Hematopoietic multipotent progenitor cell treated with erythropoietin and hydrocortisone succinate and interleukin-3 and kit ligand, for 4 days (in vitro differentiated cells): ENCODE data around the gene MGST2.

Experiments
- DNase-seq: peaks from one replicate; pipeline ENCODE4 v3.0.0-alpha.2; 2015

MGST2 gene

DNA sequence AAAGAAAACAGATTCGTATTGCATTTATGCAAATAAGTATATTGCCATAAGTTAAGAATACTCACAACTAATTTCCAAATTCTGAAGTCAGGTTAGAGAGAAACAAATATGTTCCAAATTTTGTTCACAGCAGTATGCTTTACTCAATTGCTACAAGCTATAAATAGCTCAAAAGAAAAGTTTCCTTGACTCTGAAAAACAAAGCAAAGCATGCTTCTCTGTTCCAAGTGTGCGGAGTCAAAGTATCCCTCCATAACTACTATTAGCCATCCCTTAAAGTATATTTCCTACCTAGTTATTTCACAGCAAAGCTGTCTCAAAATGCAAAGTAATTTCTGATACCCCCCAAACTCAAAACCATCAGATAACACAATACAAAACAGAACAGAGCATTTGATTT is 47.3 kb downstream of the MGST2 start:
- no peak for DNase-seq

DNA sequence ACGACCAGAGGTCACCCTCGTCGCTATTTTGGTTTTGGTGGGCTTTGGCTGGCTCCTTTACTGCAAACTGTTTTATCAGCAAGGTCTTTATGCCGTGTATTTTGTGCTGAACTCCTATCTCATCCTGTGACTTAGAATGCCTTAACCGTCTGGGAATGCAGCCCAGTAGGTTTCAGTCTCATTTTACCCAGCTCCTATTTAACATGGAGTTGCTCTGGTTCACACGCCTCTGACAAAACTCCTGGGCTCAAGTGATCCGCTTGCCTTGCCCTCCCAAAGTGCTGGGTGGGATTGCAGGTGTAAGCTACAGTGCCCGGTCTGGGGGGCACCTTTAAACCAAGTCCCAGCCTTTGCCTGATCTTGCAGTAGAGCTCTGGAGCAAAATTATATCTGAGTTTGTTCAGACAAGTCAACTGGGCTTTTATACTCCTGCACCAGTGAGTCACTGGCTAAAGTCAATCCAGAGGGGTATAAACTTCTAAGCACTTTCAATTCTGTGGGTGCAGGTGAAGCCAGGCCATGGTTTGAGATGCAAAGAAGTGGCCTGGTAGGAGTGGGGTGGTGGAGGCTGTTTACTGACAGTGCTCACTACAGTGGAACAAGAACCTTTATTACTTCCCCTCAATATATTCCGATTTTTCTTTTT is 50.2 kb downstream of the MGST2 start:
- DNase-seq, result no peak

DNA sequence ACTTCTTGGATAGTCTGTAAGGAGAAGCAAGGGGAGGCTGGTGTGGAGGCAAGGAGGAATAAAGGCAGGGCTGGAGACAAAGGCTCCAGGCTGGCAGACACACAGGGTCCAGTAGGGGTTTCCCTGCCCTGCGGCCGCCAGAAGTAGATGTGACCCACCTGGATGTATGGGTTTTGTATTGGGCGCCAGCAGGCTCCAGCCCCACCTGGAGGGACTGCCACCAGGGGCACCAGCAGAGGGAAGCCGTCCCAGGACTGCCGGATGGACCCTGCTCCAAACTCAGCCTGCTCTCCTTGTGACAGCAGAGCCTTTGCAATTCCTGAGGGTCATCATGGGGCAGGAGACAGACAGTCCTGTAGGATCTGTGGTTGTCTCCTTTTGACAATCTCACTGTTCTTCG is 52.7 kb downstream of the MGST2 start:
- no peak for DNase-seq

- DNase-seq, result no peak
Observed at GRCh38 chr4:139718833-139719232, 53.2 kb downstream of the MGST2 start.

GRCh38 chr4:139719381-139720101 is 53.9 kb downstream of the MGST2 start:
- DNase-seq, result no peak

DNA sequence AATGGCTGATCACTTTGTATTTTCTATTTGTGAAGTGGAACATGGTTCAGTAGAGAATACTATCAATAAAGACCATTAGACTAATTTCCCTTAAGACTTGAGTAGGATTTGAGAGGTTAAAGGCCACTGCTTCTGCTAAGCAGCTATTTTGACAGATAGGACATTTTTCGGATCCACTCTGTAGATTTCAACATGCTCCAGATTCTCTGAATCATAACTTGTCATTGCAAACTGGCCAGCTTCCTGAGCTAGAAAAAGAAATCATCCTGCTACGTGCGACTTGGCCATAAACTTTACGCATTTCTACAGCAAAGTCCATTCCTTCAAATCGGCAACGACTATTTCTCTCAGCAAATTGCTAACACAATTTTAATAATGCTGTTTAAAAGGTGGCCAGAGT is 55.2 kb downstream of the MGST2 start:
- no peak for DNase-seq

GRCh38 chr4:139721789-139722188 is 56.2 kb downstream of the MGST2 start:
- no peak for DNase-seq

GRCh38 chr4:139725236-139725635 is 59.6 kb downstream of the MGST2 start:
- no peak for DNase-seq

GRCh38 chr4:139726615-139727014 is 61.0 kb downstream of the MGST2 start:
- DNase-seq, result no peak

DNA sequence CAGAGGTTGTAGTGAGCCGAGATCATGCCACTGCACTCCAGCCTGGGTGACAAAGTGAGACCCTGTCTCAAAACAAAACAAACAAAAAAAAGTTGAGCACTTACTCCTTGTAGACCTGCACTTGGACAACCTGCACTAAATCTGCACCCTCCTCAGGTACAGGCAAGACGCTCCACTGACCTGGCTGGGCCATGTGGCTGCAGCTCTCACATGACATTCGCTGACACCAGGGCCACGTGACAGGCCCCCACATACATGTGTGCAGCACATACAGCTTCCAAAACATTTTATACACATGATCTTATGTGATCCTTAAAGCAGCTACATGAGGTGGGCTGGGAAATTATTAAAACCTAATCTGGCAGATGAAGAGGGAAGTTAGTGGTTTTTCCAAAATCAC is 62.5 kb downstream of the MGST2 start:
- DNase-seq, result no peak

- DNase-seq, result no peak
Observed at GRCh38 chr4:139728840-139729239, 63.2 kb downstream of the MGST2 start.

GRCh38 chr4:139732991-139733570 is 67.5 kb downstream of the MGST2 start:
- DNase-seq, result peak; percentile 50

DNA sequence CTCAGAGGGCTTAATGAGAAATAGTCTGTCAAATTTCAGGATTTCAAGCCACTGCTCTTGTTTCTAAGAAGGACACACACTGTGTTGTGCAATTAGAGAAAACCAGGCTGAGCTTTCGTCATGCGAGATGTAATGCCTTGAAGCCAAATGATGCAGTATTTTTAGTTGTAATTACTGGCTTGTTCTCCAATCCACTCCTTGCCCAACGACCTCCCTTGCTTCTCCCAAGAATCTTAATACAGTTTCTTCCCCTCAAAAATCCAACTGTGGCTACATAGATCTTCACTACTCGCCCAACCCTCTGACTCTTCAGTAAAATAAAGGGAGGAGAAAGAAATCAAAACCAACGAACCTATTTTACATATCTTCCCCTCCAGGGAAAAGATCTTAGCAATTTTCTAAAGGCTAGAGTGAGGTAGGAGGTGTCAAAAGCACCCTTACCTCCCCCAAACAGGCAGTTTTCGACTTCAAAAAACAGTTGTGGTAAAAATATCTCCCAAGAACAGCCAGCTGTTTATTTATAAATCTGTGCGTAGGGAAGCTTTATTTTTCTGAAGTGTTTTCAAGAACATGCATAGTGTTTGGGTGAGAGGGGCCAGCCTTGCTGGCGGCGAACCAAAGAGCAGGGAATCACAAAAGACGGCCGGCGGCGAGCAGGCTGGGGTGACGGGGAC is 68.7 kb downstream of the MGST2 start:
- DNase-seq, result peak; percentile 49

DNA sequence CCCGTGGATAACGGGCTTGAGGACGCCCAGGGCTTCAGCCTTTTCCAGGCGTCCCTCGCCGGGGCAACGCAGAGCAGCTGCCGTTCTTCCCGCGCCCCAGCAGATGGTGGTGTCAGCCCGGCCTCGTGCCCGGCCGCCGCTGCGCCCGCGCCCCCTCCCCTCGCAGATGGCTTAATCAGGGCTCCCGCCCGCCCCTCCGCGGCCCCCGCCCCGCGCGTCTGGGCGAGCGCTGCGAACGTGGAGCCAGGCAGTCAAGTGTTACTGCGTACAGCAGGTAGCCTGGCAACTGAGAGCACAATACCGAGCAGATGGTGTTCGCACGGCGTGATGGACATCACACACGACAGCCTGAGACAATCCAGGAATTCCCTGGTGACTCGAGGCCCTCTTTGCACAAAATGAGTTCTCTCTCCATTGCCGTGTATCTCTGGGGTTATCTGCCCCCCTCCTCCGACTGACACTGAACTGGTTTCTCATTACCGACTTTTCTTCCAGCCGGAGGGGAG is 69.3 kb downstream of the MGST2 start:
- DNase-seq, result peak; percentile 88

- DNase-seq, result peak; percentile 50
Observed at GRCh38 chr4:139735381-139736273, 70.0 kb downstream of the MGST2 start.

- DNase-seq, result no peak
Observed at GRCh38 chr4:139736274-139736660, 70.6 kb downstream of the MGST2 start.

DNA sequence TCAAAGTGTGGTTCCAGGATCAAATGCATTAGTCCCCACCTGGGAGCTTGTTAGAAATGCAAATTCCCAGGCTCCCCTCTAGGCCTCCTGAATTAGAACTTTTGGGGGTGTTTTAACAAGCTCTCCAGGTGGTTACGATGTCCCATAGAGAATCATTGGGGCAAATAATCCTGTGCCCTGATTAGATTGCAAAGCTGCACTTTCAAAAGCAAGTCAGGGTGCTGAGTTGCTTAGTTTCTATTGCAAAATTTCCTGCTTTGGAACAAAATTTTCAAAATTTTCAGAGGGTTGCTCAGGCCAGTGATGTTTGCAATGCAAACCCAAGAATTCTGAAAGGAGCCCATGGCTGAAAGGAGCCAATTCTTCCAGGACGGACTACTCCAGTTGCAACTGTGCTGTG is 71.0 kb downstream of the MGST2 start:
- no peak for DNase-seq

- DNase-seq, result no peak
Observed at GRCh38 chr4:139738846-139739613, 73.4 kb downstream of the MGST2 start.

GRCh38 chr4:139740121-139740520 is 74.5 kb downstream of the MGST2 start:
- DNase-seq, result no peak

- peak; percentile 74 for DNase-seq
Observed at GRCh38 chr4:139740531-139741041, 75.0 kb downstream of the MGST2 start.

DNA sequence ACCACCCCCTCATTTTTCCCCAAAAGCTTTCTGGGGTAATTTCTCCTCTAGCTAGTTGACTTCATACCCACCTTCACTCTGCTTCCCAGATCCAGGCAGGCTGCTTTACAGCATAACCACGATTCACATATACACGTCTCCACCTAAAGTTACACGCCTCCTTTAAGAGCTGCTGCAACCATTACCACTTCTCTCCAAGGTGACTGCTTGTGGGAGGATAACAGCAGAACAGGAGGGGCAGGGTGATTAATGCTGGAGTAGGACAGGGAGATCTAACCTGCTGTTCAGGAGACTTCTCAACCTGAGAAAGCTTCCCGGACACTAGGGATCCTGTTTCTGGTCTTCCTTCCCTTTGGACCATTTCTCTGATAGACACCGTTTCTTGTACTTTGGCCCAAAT is 77.4 kb downstream of the MGST2 start:
- no peak for DNase-seq

DNA sequence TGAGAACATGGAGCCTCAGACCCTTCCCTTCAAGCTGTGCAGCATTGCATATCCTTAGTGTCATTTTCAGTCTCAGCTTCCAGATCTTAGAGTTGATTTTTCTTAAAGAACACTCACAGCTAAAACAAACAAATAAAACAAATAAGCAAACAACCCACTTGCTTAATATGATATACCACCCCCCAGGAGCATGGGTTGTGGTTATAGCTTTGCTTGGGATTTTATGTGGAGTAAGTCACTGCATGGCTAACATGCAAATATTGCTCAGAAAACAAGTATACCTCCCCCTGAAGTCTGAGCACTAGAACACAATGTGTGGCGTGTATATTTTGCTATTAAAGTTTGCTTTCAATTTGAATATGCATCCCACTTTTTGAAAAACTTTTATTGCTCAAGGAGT is 78.6 kb downstream of the MGST2 start:
- DNase-seq, result no peak
